Suprapubic skin (tissue), 4 donors: ENCODE data around the gene SLC2A4. TPM values are rescaled to one million over a fixed set of nuclear protein-coding genes. Genes with fewer than 3 reads are reported as not detected.
A peak's percentile ranks its signal among the peaks of the same experiment; 100 is the strongest.

Experiments
- DNase-seq, 2 donors: peaks; one replicate each; pipeline ENCODE4 v3.0.0-alpha.2; 2019; ENCODE audit warnings: low spot score in 2 of 2
- H3K27ac ChIP-seq: fragments of 200-600 bp; sonication (generic); one replicate; pipeline ENCODE4 v1.5.1; 2019
- H3K27me3 ChIP-seq: fragments of 200-600 bp; sonication (generic); one replicate; pipeline ENCODE4 v1.5.1; 2019
- H3K36me3 ChIP-seq: fragments of 200-600 bp; sonication (generic); one replicate; pipeline ENCODE4 v1.5.1; 2019
- H3K4me1 ChIP-seq: fragments of 200-600 bp; sonication (generic); one replicate; pipeline ENCODE4 v1.5.1; 2019
- H3K4me3 ChIP-seq: fragments of 200-600 bp; sonication (generic); one replicate; pipeline ENCODE4 v1.5.1; 2019; ENCODE audit warnings: mild to moderate bottlenecking
- H3K9me3 ChIP-seq: fragments of 200-600 bp; sonication (generic); one replicate; pipeline ENCODE4 v1.5.1; 2019
- CTCF ChIP-seq, 2 donors: fragments of 200-600 bp in 1 of 2; fragments of 450-650 bp in 1 of 2; sonication (generic) in 1 of 2; IDR thresholded peaks; one replicate each; pipeline ENCODE4 v1.5.1; 2016 to 2019; ENCODE audit warnings: antibody characterized with exemption in 2 of 2, mild to moderate bottlenecking in 1 of 2, moderate library complexity in 1 of 2
- EP300 ChIP-seq: sonication (generic); formaldehyde crosslinking; IDR thresholded peaks from one replicate; pipeline ENCODE4 v1.6.1; 2017; ENCODE audit warnings: antibody characterized with exemption
- POLR2A ChIP-seq, 2 donors: fragments of 450-650 bp; IDR thresholded peaks; one replicate each; pipeline ENCODE4 v1.6.1; 2017; ENCODE audit warnings: antibody characterized with exemption in 2 of 2, mild to moderate bottlenecking in 2 of 2, moderate library complexity in 2 of 2
- POLR2AphosphoS5 ChIP-seq, 3 donors: sonication (generic); formaldehyde crosslinking; IDR thresholded peaks; one replicate each; pipeline ENCODE4 v1.6.1; 2017; ENCODE audit warnings: antibody characterized with exemption in 3 of 3
- WGBS: methylation state at CpG from one replicate; pipeline ENCODE4 v1.1.5; 2018; 5-methylcytosine and 5-hydroxymethylcytosine counted together
- total RNA-seq, 4 donors: library from RNA; depleted of rRNA; stranded (reverse); fragments of >200 nt; gene quantifications; one replicate each; pipeline ENCODE4 v1.1.0, GENCODE V29; 2016

SLC2A4 gene
- total RNA-seq, 4 donors from 2014 or later, result 2.4 to 19.4 (median 10.8) TPM

GRCh38 chr17:7313890-7314718, 32.6 kb downstream of the SLC2A4 start:
- Histone ChIP-seq H3K9me3 (no peaks in the 10 kb centered on the region), H3K4me3 (peak overlapping the region; percentile 97), H3K27me3 (no peaks in the 10 kb centered on the region), H3K27ac (peak overlapping the region; percentile 98), H3K36me3 (peaks cover 69% of the 10 kb centered on the region), H3K4me1 (peaks cover 62% of the 10 kb centered on the region)
- DNase-seq, result no peak
- WGBS, result 45% methylated on average over 9 of the region's 9 CpGs
- no peak for TF ChIP-seq CTCF (IDR thresholded peaks at IDR 0.05)
- no peak for TF ChIP-seq POLR2AphosphoS5 (IDR thresholded peaks at IDR 0.05)
- no peak for TF ChIP-seq POLR2A (IDR thresholded peaks at IDR 0.05)
- TF ChIP-seq EP300, result no peak

- Histone ChIP-seq H3K4me3 (peak within 1 kb of the TSS; percentile 97), H3K27me3 (no peaks in the 10 kb centered on the region), H3K4me1 (peaks cover 54% of the 10 kb centered on the region), H3K9me3 (no peaks in the 10 kb centered on the region), H3K27ac (peak within 1 kb of the TSS; percentile 98), H3K36me3 (peaks cover 63% of the 10 kb centered on the region)
- WGBS, result 0% methylated on average over 3 of the region's 95 CpGs
- no peak for TF ChIP-seq CTCF (IDR thresholded peaks at IDR 0.05)
- TF ChIP-seq EP300, result no peak
- peak; percentile 58 to 80 for TF ChIP-seq POLR2A (IDR thresholded peaks at IDR 0.05)
- peak; percentile 93 to 98 (median 97) for TF ChIP-seq POLR2AphosphoS5 (IDR thresholded peaks at IDR 0.05)
- DNase-seq, result peak; percentile 95 to 96
Observed at GRCh38 chr17:7314719-7315569, 33.4 kb downstream of the SLC2A4 start, which contains the start of gene GPS2. Gene GPS2 (minus strand): TSS chr17:7315360. CDS start chr17:7315052, 308 bp downstream.

- no peak for DNase-seq
- Histone ChIP-seq H3K4me1 (peaks cover 46% of the 10 kb centered on the region), H3K4me3 (peak overlapping the region; percentile 97), H3K27me3 (no peaks in the 10 kb centered on the region), H3K9me3 (no peaks in the 10 kb centered on the region), H3K36me3 (peaks cover 59% of the 10 kb centered on the region), H3K27ac (peak overlapping the region; percentile 98)
- WGBS, result 23% methylated on average over 24 of the region's 30 CpGs
- TF ChIP-seq EP300, result no peak
- no peak for TF ChIP-seq POLR2A (IDR thresholded peaks at IDR 0.05)
- TF ChIP-seq POLR2AphosphoS5 (IDR thresholded peaks at IDR 0.05), result peak in 1 of 3 donors; percentile 6
- no peak for TF ChIP-seq CTCF (IDR thresholded peaks at IDR 0.05)
Observed at GRCh38 chr17:7315570-7316235, 34.2 kb downstream of the SLC2A4 start.

DNA sequence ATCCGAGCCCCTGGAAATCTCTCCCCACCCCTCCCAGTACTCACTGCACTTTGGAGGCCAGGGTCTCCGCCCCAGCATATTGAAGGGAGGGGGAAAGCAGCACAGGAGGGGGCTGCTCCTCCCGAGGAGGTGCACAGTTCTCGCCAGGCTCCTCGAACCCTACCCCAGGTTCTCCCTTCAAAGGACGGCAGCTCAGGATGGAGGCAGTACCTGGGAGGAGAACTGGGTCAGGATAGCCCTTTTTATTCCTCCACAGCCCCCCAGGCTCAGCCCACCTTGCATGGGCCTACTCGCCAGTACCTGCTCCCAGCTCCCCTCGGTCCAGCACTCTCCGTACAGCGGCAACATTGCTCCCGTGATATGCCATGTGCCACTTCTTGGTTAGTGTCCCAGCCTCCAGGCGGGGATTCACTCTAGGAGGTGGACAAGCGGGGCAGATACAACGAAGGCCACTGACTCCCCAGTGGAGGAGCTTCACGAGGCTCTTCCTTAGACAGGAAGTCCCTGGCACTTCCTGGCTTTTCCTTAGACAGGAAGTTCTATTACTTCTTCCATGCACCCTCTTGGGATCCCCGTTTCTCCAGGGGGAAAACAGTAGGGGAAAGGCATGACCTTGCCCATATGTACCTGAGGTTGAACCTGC, 35.8 kb downstream of the SLC2A4 start:
- TF ChIP-seq POLR2A (IDR thresholded peaks at IDR 0.05) (no peak), EP300 (no peak), POLR2AphosphoS5 (IDR thresholded peaks at IDR 0.05) (no peak), CTCF (IDR thresholded peaks at IDR 0.05) (no peak)
- Histone ChIP-seq H3K4me1 (peaks cover 36% of the 10 kb centered on the region), H3K4me3 (no peak overlapping the region), H3K27me3 (no peaks in the 10 kb centered on the region), H3K36me3 (peaks cover 59% of the 10 kb centered on the region), H3K27ac (no peak overlapping the region), H3K9me3 (no peaks in the 10 kb centered on the region)
- DNase-seq, result no peak
- 90% methylated on average over 7 of the region's 16 CpGs for WGBS
